ENCODE measurements around the gene ZC3H12D. TPM values are rescaled to one million over a fixed set of nuclear protein-coding genes. Genes with fewer than 3 reads are reported as not detected.
"Not testable (repeated sequence)": the region's sequence is repeated elsewhere in the genome, so short reads cannot be mapped to it uniquely, and the experiment has no call there.

Gene ZC3H12D
- polyA plus RNA-seq (2014; cell fraction: cytosol; rRNA removed), result not detected in 2 replicates
- polyA plus RNA-seq (2014; cell fraction: nucleus; rRNA removed), result 0.08 TPM in 1 of 2 replicates, not detected in the other

GRCh38 chr6:149484733-149485700 is at the start of gene ZC3H12D:
ZC3H12D (minus strand) TSS chr6:149485014; CDS start chr6:149474543, 10,471 bp downstream.
- no peak for DNase-seq (ENCODE audit: low spot score)

GRCh38 chr6:149529650-149530049 is 44.8 kb upstream of the ZC3H12D start:
- DNase-seq (ENCODE audit: low spot score), result no peak

GRCh38 chr6:149515494-149515893 is 30.7 kb upstream of the ZC3H12D start:
- no peak for DNase-seq (ENCODE audit: low spot score)

GRCh38 chr6:149513915-149514314 is 29.1 kb upstream of the ZC3H12D start:
- no peak for DNase-seq (ENCODE audit: low spot score)

- no peak for DNase-seq (ENCODE audit: low spot score)
Observed at GRCh38 chr6:149510793-149511512, 26.1 kb upstream of the ZC3H12D start.

- DNase-seq (ENCODE audit: low spot score), result no peak
Observed at GRCh38 chr6:149508485-149508884, 23.7 kb upstream of the ZC3H12D start.

- no peak for DNase-seq (ENCODE audit: low spot score)
Observed at GRCh38 chr6:149503872-149504271, 19.1 kb upstream of the ZC3H12D start.

- no peak for DNase-seq (ENCODE audit: low spot score)
Observed at GRCh38 chr6:149503276-149503675, 18.5 kb upstream of the ZC3H12D start.

GRCh38 chr6:149501768-149502167 is 17.0 kb upstream of the ZC3H12D start:
- no peak for DNase-seq (ENCODE audit: low spot score)

- no peak for DNase-seq (ENCODE audit: low spot score)
Observed at GRCh38 chr6:149501201-149501600, 16.4 kb upstream of the ZC3H12D start.

GRCh38 chr6:149500096-149500495 is 15.3 kb upstream of the ZC3H12D start:
- no peak for DNase-seq (ENCODE audit: low spot score)

- DNase-seq (ENCODE audit: low spot score), result no peak
Observed at GRCh38 chr6:149499066-149499465, 14.3 kb upstream of the ZC3H12D start.

GRCh38 chr6:149497365-149497764 is 12.6 kb upstream of the ZC3H12D start:
- no peak for DNase-seq (ENCODE audit: low spot score)

GRCh38 chr6:149496597-149496996 is 11.8 kb upstream of the ZC3H12D start:
- DNase-seq (ENCODE audit: low spot score), result not testable (repeated sequence)

GRCh38 chr6:149495349-149496016 is 10.7 kb upstream of the ZC3H12D start:
- DNase-seq (ENCODE audit: low spot score), result not testable (repeated sequence)

- DNase-seq (ENCODE audit: low spot score), result not testable (repeated sequence)
Observed at GRCh38 chr6:149494810-149495209, 10.0 kb upstream of the ZC3H12D start.

- DNase-seq (ENCODE audit: low spot score), result no peak
Observed at GRCh38 chr6:149493761-149494320, 9.0 kb upstream of the ZC3H12D start.

- DNase-seq (ENCODE audit: low spot score), result no peak
Observed at GRCh38 chr6:149492798-149493343, 8.1 kb upstream of the ZC3H12D start.

GRCh38 chr6:149489967-149490366 is 5.2 kb upstream of the ZC3H12D start:
- no peak for DNase-seq (ENCODE audit: low spot score)

- DNase-seq (ENCODE audit: low spot score), result no peak
Observed at GRCh38 chr6:149488815-149489214, 4.0 kb upstream of the ZC3H12D start.

- DNase-seq (ENCODE audit: low spot score), result no peak
Observed at GRCh38 chr6:149487316-149487715, 2.5 kb upstream of the ZC3H12D start.

Measured in SK-N-DZ (cell line).